HG02759 (cell line): ENCODE measurements around the gene CRLF1.

Experiments
- ATAC-seq: cut with Tn5 transposase; IDR thresholded peaks from one replicate; pipeline ENCODE4 v1.9.1; 2021; ENCODE audit warnings: mild to moderate bottlenecking, moderate library complexity; ENCODE audit not compliant: unreplicated experiment

The CRLF1 gene

GRCh38 chr19:18636969-18637629 is 30.5 kb upstream of the CRLF1 start, which contains the start of gene KLHL26:
Gene KLHL26 (plus strand): TSS chr19:18637028. CDS start chr19:18637055, 27 bp downstream.
- no peak for ATAC-seq

DNA sequence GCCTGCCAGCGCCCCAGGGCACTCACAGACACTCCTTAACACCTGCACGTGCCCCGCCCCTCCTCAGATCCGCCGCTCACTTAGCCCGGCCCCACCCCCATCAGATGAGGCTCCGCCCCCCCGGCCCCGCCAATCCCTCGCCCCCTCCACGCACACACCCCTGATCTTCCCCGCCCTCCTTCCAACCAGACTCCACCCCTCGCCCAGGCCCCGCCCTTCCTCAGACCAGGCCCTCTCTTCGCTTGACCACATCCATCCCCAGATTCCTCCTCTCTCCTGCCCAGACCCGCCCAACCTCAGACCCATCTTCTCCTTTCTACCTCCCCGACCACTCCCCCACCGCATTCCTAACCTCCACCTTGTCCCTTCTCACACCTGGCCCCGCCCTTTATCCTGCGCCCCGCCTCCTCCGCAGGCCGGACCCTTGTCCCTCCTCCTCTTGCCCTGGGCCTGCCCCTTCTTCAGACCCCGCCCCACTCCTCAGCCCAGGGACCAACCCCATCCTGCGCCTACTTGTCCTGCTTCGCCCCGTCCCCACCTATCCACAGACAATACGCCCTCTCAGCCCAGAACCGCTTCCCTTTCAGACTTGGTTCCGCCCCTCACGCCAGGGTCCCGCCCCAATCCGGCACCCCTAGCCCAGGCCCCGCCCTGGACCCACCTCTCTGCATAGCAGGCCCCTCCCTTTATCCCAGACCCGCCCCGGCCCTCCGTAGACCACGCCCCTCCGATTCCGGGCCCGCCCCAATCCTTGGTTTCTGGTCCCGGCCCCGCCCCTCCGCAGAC is 29.8 kb upstream of the CRLF1 start:
- ATAC-seq, result peak; percentile 87

GRCh38 chr19:18635831-18636182 is 29.2 kb upstream of the CRLF1 start:
- no peak for ATAC-seq

DNA sequence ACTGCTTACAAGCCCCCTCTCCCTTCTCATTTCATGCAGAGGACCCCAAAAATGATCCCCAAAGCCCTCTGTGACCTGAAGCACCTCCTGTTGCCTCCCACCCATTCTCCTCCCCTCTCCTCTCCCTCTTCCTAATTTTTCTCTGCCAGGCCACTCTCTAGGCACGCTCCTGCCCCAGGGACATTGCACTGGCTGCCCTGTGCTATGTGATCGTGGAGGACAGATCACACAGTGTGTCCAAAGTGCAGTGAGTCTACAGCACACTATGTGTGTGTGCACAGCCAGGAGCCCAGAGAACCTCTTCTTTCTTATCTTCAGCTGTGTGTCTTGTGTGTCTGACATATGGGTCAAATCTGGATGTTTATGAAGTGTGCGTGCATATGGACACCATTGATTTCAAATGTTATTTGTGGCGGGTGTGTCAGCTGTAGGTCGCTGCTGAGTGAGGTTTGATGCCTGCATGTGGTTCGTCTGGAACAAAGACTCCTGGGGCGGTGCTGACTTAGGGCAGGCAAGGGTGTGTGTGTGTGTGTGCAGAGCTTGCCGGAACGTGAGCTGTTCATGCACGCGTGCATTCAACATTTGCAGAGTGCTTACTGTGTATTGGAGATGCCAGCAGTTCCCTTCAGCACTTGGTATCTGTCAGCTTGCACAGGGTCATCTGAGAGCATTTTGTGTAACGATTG is 28.2 kb upstream of the CRLF1 start:
- no peak for ATAC-seq

DNA sequence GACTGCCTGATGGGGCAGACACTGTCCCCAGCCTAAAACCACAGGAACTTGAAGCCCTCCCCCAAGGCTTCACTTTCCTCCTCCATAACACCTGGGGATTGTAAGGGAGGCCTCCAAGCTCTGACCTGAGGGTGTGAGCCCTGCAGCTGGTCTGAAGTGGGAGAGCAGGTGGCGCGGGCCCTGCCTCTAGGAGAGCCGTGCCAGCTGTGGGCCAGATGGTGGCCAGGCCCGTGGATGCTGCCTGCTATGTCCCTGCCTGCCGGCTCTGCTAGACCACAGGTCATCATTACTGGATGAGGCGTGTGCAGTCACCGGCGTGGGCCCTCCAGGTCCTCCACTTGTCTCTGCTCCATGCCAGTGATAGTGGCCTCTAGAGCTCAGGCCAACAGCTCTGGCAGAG is 26.7 kb upstream of the CRLF1 start:
- no peak for ATAC-seq

DNA sequence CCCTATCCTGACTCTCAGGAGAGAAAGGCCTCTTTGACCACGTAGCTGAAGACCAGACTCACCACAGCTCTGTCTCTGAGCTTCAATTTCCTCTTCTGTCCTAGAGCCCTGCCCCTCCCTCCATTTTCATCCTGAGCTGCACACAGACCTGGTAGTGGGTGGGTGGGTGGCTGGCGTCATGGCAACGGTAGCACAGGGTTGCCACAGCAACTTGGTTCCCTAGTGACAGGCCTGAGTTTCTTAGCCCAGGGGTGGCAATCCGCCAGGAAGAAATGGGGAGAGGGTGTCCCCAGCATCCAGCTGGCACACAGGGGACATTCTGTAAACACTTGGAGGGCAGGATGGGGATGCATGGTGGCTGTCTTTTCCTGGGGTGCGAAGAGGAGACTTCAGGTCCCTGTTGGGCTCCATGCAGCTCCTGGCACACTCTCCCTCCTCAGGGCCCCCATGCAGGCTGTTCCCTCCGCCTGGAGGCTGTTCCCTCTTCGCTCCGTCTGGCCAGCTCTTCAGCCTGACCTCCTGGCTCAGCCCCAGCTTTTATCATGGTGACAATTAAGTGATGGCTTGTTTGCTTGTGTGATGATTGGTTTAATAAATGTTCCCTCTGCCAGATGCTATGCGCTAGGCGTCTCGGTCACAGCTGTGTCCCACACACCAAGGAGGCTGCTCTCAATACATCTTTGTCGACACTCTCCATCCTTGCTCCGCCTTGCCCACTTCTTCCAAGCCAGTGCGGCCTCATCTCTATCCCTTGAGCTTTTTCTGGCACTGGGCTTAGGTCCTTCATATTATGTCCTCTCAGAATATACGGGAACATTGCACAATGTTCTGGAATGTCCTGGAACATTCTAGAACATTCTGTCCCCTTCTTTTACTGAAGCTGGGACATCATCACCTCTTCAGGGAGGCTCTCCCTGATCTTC is 22.8 kb upstream of the CRLF1 start:
- no peak for ATAC-seq

GRCh38 chr19:18626906-18627305 is 20.3 kb upstream of the CRLF1 start:
- ATAC-seq, result no peak

GRCh38 chr19:18620902-18621301 is 14.3 kb upstream of the CRLF1 start:
- no peak for ATAC-seq

DNA sequence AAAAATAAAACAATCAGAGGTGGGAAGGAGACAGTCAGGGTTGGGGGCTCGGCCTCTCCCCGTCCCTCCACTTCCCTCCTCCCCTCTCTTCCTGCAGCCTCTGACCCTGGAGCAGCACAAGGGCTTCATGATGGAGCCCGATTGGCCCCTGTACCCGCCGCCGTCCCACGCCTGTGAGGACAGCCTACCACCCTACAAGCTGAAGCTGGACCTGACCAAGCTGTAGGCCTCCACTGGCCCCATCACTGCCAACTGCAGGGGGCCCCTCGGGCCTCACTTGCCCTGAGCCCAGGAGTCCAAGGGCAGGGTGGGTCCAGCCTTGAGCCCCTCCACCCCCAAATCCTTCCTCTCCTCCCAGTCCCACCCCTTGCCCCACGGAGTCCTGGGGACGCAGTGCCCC is 13.7 kb upstream of the CRLF1 start:
- ATAC-seq, result no peak

DNA sequence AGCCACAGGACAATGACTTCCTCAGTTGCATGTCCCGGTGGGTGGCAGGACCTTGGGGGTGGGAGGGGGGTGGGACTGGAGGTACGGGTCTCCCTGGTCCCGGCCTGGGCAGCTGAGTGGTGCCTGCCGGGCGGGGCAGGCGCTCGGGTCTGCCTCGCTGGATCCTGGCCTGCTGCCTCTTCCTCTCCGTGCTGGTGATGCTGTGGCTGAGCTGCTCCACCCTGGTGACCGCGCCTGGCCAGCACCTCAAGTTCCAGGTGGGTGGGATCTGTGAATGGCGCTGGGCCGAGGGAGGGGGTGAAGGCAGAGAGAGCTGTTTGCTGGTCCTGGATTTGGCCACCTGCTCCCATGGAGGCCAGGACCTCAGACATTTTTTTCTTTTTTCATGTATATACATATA is 11.6 kb upstream of the CRLF1 start:
- no peak for ATAC-seq

- no peak for ATAC-seq
Measured at GRCh38 chr19:18617562-18617961, 11.0 kb upstream of the CRLF1 start.

- no peak for ATAC-seq
Measured at GRCh38 chr19:18616023-18616422, 9.4 kb upstream of the CRLF1 start.

- ATAC-seq, result no peak
Measured at GRCh38 chr19:18613589-18614234, 7.1 kb upstream of the CRLF1 start.

DNA sequence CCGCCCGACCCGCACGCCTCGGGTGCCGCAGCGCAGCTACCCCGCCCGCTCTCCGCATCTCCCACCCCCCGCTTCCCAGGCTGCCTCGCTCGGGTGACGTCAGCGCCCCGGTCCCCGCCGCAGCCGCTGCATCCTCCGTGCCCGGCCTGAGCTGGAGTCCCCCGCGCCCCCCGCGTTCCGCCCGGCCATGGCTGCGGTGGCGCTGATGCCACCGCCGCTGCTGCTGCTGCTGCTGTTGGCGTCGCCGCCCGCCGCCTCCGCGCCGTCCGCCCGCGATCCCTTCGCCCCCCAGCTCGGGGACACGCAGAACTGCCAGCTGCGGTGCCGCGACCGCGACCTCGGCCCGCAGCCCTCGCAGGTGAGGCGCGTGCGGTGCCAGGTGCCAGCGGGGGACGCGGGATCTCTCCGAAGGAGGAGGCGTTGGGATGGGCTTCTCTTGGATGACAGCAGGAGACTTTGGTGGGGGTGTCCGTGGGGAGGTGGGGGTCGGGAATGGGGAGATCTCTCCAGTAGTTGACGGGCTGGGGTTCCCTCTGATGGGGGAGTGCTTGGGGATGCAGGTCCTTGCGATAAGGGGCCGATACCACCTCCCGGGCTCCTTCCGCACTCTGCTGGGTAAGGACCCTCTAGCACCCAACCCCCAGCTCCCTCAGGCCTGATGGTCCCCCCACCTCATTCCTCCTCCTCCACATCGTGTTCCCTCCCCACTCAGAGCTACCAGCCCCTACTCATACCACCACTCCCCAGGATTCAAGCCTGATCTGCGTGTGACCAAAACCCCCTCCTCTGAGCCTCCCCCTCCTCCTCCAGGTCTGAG is 6.4 kb upstream of the CRLF1 start, which contains the start of gene TMEM59L:
Gene TMEM59L, plus strand, starts transcription at position 99 of the 817 bp plus-strand sequence. Its CDS starts 89 bp downstream, at position 188.
- no peak for ATAC-seq

DNA sequence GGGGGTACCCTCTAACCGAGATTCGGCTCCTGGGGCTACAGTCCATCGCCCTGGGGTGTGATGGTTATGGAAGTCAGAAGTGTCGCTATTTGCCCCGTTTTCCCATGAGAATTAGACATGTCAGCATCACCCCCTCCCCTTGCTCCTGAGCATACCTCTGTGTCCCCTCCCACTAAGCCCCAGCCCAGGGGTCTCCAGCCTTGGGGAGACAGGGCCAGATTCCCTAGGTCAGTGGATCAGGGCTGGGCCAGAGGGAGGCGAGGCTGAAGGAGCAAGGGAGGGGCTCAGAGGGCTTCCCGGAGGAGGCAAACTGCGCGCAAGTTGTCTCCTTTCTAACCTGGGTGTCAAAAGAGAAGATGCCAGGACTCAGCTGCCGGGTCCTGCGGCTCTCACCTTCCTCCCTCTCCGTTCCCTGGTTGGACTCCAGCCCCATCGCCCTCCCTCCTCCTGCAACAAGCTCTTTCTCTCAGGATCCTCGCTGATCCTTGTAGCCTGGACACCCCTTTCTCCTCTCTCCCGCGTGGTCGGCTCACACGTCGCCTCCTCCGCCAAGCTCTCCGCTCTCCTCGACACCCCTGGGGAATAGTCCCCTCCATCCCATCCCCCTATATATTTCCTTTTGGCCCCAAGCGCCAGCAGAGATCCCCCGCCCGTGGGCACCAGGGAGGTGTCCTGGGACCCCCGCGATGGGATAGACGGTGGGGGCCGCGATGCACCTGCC is 5.6 kb upstream of the CRLF1 start:
- no peak for ATAC-seq

DNA sequence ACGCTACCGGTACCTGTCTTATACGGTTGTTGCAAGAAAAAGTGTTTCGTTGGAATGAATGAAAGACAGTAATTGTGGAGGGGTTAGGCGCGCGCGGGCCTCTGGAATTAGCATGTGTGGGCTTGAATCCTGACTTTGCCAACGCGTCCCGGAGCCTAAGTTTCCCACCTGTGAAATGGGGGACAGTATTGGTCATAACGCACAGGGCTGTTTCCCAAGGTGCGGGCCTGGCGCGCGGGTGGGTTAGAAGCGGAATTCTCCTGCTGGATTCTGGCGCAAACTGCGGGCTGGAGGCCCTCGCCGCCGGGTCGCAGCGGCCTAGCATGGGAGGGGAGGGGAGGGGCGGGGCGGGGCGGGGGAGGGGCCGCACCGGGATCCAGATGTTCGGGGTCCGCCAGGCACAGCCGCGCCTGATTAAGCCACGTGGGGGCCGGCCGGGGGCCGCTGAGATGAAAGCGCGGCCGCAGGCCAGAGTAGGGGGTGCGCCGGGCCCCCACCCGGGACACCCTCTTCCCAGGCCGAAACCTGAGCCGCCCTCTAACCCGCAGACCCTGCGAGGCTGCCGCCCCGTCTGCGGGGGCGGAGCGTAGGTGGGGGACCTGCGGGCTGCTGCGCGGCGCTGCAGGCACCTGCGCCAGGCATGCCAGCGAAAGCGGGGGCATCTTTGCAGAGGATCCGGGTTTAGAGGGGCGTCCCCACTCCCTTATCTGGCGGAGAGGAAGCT is 4.9 kb upstream of the CRLF1 start:
- ATAC-seq, result no peak

DNA sequence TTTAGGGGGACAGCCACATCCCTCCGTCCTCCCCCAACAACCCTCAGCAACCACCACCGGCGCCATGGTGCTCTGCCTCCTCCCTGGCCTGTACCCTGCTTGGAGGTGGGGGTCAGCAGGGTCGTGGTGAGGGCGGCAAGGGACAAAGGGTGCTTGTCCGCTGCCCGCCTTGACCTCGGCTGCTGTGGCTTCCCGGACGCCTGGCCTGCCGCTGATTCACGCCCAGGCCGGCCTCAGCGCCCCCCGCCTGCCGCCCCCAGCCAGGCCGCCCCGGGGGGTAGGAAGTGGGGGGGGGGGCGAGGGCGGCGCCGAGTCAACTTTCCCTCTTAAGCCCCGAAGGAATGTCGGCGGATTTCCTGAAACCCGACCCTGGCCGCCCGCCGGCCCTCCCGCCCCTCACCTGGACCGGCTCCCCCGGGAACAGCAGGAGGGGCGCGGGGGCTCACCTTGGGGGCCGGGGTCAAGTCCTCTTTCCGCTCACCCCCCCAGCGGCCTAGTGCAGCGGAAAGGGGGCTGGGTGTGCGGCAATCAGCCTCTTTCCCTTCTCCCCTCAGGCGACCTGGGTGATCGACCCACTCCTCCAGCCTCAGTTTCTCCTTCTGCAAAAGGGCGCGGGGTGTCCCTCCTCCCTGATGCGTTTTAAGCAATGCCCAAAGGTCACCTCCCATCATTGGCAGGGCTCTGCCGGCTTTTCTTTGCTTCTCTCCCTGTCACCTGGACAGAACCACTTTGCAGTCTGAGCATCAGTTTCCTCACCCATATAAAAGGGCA is 4.1 kb upstream of the CRLF1 start:
- ATAC-seq, result no peak

DNA sequence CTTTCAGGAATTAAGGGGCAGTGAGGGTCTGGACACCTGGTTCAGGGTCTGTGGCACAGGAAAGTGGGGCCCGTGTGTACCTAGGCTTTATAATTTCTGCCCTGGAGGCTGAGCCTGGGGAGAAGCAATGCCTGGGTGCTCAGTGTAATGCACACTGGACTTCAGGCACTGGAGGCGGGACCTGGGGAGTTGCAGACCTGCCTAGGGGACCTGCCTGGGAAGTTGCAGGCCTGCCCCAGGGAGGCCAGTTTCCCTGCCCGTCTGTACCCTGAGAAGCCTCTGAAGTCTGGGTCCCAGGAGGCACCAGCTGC is 3.6 kb upstream of the CRLF1 start:
- no peak for ATAC-seq
